CD14-positive monocyte (primary cell): ENCODE measurements around the gene SMARCC1. TPM values are rescaled to one million over a fixed set of nuclear protein-coding genes. Genes with fewer than 3 reads are reported as not detected.

Experiments
- DNase-seq, 3 donors: peaks; one replicate each; pipeline ENCODE4 v3.0.0-alpha.2; 2011 to 2022
- H2AFZ ChIP-seq: 2 replicates; pipeline ENCODE4 v1.6.0; 2012; ENCODE audit warnings: mild to moderate bottlenecking, low read depth, low read length, inconsistent platforms; ENCODE audit not compliant: insufficient read depth, poor library complexity, severe bottlenecking
- H3K27ac ChIP-seq, 2 donors: 1 replicate in 1 of 2; 2 replicates in 1 of 2; pipeline ENCODE4 v1.5.1; 2012 to 2013; ENCODE audit warnings: low read length in 2 of 2, control low read depth in 1 of 2, inconsistent platforms in 1 of 2, low read depth in 1 of 2, mild to moderate bottlenecking in 1 of 2
- H3K27me3 ChIP-seq, 2 donors: one replicate each; pipeline versions ENCODE4 v1.6.0 to v1.6.1; 2011 to 2013; ENCODE audit warnings: low read length in 2 of 2; ENCODE audit not compliant: control insufficient read depth in 2 of 2, insufficient read depth in 2 of 2
- H3K36me3 ChIP-seq, 2 donors: replicated peaks in 1 of 2; 1 replicate in 1 of 2; 2 replicates in 1 of 2; pipeline versions ENCODE4 v1.5.1 to v1.6.1; 2012 to 2013; ENCODE audit warnings: low read length in 2 of 2, control low read depth in 1 of 2, inconsistent platforms in 1 of 2, mild to moderate bottlenecking in 1 of 2; ENCODE audit not compliant: insufficient read depth in 2 of 2, control insufficient read depth in 1 of 2
- H3K4me1 ChIP-seq, 2 donors: 1 replicate in 1 of 2; 2 replicates in 1 of 2; pipeline versions ENCODE4 v1.5.1 to v1.6.1; 2012 to 2013; ENCODE audit warnings: low read length in 2 of 2, control low read depth in 1 of 2, inconsistent platforms in 1 of 2, mild to moderate bottlenecking in 1 of 2, moderate library complexity in 1 of 2; ENCODE audit not compliant: insufficient read depth in 2 of 2, control insufficient read depth in 1 of 2
- H3K4me2 ChIP-seq: replicated peaks from 2 replicates; pipeline ENCODE3; 2012; ENCODE audit warnings: low read length, moderate library complexity, mild to moderate bottlenecking; ENCODE audit not compliant: poor library complexity, severe bottlenecking; ENCODE audit errors: extremely low read depth
- H3K4me3 ChIP-seq, 3 experiments: fragments of 200-600 bp in 1 of 3; sonication (generic) in 1 of 3; replicated peaks in 1 of 3; 1 replicate in 2 of 3; 2 replicates in 1 of 3; pipeline ENCODE4 v1.5.1; 2011 to 2013; ENCODE audit warnings: low read length in 3 of 3, mild to moderate bottlenecking in 3 of 3, control low read depth in 2 of 3, low read depth in 2 of 3, inconsistent platforms in 1 of 3, moderate library complexity in 1 of 3
- H3K79me2 ChIP-seq: 2 replicates; pipeline ENCODE4 v1.6.0; 2012; ENCODE audit warnings: mild to moderate bottlenecking, control low read depth, inconsistent platforms, low read length, moderate library complexity; ENCODE audit not compliant: insufficient read depth
- H3K9ac ChIP-seq: 2 replicates; pipeline ENCODE4 v1.6.0; 2017; ENCODE audit warnings: low read length, mild to moderate bottlenecking; ENCODE audit not compliant: insufficient read depth, poor library complexity, severe bottlenecking
- H3K9me3 ChIP-seq, 2 donors: replicated peaks in 1 of 2; 1 replicate in 1 of 2; 2 replicates in 1 of 2; pipeline versions ENCODE4 v1.5.1 to v1.6.1; 2012 to 2013; ENCODE audit warnings: low read length in 2 of 2, control low read depth in 1 of 2; ENCODE audit not compliant: control insufficient read depth in 1 of 2, insufficient read depth in 1 of 2
- H4K20me1 ChIP-seq: 2 replicates; pipeline ENCODE4 v1.6.0; 2012; ENCODE audit warnings: mild to moderate bottlenecking, low read length, control low read depth, moderate library complexity; ENCODE audit not compliant: insufficient read depth
- H3K27ac Mint-ChIP-seq, 7 donors: one replicate each; pipeline ENCODE4 v1.8.0; 2020; ENCODE audit warnings: mild to moderate bottlenecking in 7 of 7, mixed read lengths in 7 of 7, moderate library complexity in 6 of 7, inconsistent platforms in 2 of 7
- H3K27me3 Mint-ChIP-seq, 3 donors: one replicate each; pipeline ENCODE4 v1.8.0; 2021 to 2022; ENCODE audit warnings: low read depth in 3 of 3, mild to moderate bottlenecking in 3 of 3, mixed read lengths in 3 of 3, moderate library complexity in 3 of 3, inconsistent platforms in 1 of 3
- H3K36me3 Mint-ChIP-seq, 2 donors: one replicate each; pipeline ENCODE4 v1.8.0; 2020; ENCODE audit warnings: mixed read lengths in 2 of 2, inconsistent platforms in 1 of 2, mild to moderate bottlenecking in 1 of 2
- H3K4me1 Mint-ChIP-seq: one replicate; pipeline ENCODE4 v1.8.0; 2020; ENCODE audit warnings: mild to moderate bottlenecking, mixed read lengths
- H3K4me3 Mint-ChIP-seq, 2 donors: one replicate each; pipeline ENCODE4 v1.8.0; 2020; ENCODE audit warnings: mild to moderate bottlenecking in 2 of 2, mixed read lengths in 2 of 2, moderate library complexity in 1 of 2
- H3K9me3 Mint-ChIP-seq, 7 donors: one replicate each; pipeline ENCODE4 v1.8.0; 2020 to 2022; ENCODE audit warnings: mixed read lengths in 7 of 7, mild to moderate bottlenecking in 6 of 7, moderate library complexity in 6 of 7, inconsistent platforms in 2 of 7
- WGBS: methylation state at CpG from one replicate; pipeline ENCODE4 v1.1.5; 2013; ENCODE audit warnings: missing lambda C conversion rate; ENCODE audit not compliant: insufficient coverage; 5-methylcytosine and 5-hydroxymethylcytosine counted together
- intact Hi-C, 2 donors: fragments of 100-400 bp; cut with micrococcal nuclease; formaldehyde crosslinking; loops; one replicate each; pipeline versions ENCODE4 v1.15.0 to v1.15.1; 2023
- polyA plus RNA-seq, 3 donors: library from polyadenylated mRNA; depleted of rRNA in 1 of 3; unstranded in 2 of 3; stranded (reverse) in 1 of 3; fragments of 300-500 nt in 2 of 3; fragments of >200 nt in 1 of 3; fragmentation: Illumina TruSeq in 2 of 3; gene quantifications; 1 replicate in 2 of 3; 2 replicates in 1 of 3; pipeline ENCODE4 v1.2.3, GENCODE V29; 2012 to 2021
- TF ChIP-seq, protein P1 (sequence below): fragments of 200-600 bp; IDR thresholded peaks from one replicate; pipeline ENCODE4 v1.8.0; 2022; ENCODE audit warnings: antibody characterized with exemption, mild to moderate bottlenecking

SMARCC1 gene
- polyA plus RNA-seq, 3 donors, result 8.8 to 33.5 (median 20.5) TPM

DNA sequence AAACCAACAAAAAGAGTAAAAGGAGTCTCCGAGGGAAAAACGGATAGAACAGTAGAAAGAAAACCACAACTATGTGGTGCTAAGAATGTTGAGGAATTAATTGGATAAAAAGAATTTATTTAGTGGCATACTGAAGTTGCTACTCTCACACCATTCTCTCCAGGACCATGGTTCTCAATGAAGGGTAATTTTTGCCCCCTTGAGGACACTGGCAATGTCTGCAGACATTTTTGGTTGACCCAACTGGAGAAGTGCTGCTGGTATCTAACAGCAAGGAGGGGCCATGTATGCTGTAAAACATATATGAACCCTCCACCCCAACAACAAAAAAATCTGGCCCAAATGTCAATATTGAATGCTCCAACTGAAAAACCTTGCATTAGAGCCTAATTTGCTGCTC is 117.2 kb downstream of the SMARCC1 start:
- Histone ChIP-seq H4K20me1 (no peaks in the 10 kb centered on the region), H3K27me3 (no peaks in the 10 kb centered on the region), H2AFZ (no peak overlapping the region), H3K79me2 (no peaks in the 10 kb centered on the region), H3K4me1 (peaks cover 0 to 5% of the 10 kb centered on the region in 2 donors), H3K27ac (no peak overlapping the region), H3K9ac (no peak overlapping the region), H3K4me3 (no peak overlapping the region), H3K9me3 (no peaks in the 10 kb centered on the region), H3K4me2 (no peak overlapping the region), H3K36me3 (peaks cover 40 to 55% of the 10 kb centered on the region in 2 donors)
- TF ChIP-seq, protein P1, sequence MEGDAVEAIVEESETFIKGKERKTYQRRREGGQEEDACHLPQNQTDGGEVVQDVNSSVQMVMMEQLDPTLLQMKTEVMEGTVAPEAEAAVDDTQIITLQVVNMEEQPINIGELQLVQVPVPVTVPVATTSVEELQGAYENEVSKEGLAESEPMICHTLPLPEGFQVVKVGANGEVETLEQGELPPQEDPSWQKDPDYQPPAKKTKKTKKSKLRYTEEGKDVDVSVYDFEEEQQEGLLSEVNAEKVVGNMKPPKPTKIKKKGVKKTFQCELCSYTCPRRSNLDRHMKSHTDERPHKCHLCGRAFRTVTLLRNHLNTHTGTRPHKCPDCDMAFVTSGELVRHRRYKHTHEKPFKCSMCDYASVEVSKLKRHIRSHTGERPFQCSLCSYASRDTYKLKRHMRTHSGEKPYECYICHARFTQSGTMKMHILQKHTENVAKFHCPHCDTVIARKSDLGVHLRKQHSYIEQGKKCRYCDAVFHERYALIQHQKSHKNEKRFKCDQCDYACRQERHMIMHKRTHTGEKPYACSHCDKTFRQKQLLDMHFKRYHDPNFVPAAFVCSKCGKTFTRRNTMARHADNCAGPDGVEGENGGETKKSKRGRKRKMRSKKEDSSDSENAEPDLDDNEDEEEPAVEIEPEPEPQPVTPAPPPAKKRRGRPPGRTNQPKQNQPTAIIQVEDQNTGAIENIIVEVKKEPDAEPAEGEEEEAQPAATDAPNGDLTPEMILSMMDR, result no peak
- Mint-ChIP-seq H3K4me1 (peaks cover 9% of the 10 kb centered on the region), H3K27ac (peak overlapping the region in 2 of 7 donors; percentile 11 to 36), H3K36me3 (peaks cover 43 to 69% of the 10 kb centered on the region in 2 donors), H3K9me3 (peaks cover 0 to 6% (median 0%) of the 10 kb centered on the region in 7 donors), H3K4me3 (no peak overlapping the region), H3K27me3 (peaks cover 0 to 1% (median 0%) of the 10 kb centered on the region in 3 donors)
- no peak for DNase-seq
- WGBS, result no CpG with 5 or more reads among the region's 2 CpGs
- intact Hi-C loops, result no loop called here

DNA sequence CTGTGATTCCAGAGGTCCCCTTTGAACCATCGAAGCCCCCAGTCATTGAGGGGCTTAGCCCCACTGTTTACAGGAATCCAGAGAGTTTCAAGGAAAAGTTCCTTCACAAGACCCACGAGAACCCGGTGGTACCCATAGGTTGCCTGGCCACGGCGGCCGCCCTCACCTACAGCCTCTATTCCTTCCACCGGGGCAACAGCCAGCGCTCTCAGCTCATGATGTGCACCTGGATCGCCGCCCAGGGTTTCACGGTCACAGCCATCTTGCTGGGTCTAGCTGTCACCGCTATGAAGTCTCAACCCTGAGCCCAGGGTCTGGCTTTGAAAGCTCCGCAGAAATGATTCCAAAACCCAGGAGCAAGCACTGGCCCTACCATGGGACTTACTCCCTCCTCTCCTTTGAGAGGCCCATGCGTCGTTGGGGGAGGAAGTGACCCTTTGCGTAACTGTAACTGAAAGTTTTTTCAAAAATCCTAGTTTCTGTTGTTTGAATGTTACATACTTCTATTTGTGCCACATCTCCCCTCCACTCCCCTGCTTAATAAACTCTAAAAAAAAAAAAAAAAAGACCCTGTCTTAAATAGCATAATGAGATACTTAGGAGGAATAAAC is 118.0 kb downstream of the SMARCC1 start:
- Mint-ChIP-seq H3K4me3 (no peak overlapping the region), H3K9me3 (peaks cover 0 to 9% (median 0%) of the 10 kb centered on the region in 7 donors), H3K4me1 (peaks cover 9% of the 10 kb centered on the region), H3K36me3 (peaks cover 44 to 70% of the 10 kb centered on the region in 2 donors), H3K27ac (peak overlapping the region in 2 of 7 donors; percentile 55 to 56), H3K27me3 (peaks cover 0 to 1% (median 0%) of the 10 kb centered on the region in 3 donors)
- H3K4me3 ChIP-seq, result no peak overlapping the region
- TF ChIP-seq, protein P1, result no peak
- H3K27me3 ChIP-seq, result no peaks in the 10 kb centered on the region
- no peak overlapping the region for H3K9ac ChIP-seq
- H3K9me3 ChIP-seq, result no peaks in the 10 kb centered on the region
- H3K4me2 ChIP-seq, result no peak overlapping the region
- H3K4me1 ChIP-seq, result peaks cover 0 to 5% of the 10 kb centered on the region in 2 donors
- intact Hi-C loops, result no loop called here
- no peak overlapping the region for H2AFZ ChIP-seq
- 96% methylated on average over 11 of the region's 16 CpGs for WGBS
- peaks cover 37 to 54% of the 10 kb centered on the region in 2 donors for H3K36me3 ChIP-seq
- H3K79me2 ChIP-seq, result no peaks in the 10 kb centered on the region
- H3K27ac ChIP-seq, result peak overlapping the region in 1 of 2 donors; percentile 31
- H4K20me1 ChIP-seq, result no peaks in the 10 kb centered on the region
- DNase-seq, result no peak
